SU-DHL-6 (cell line): ENCODE data around the gene ACSM6.

Experiments
- CTCF ChIP-seq: fragments of 200-600 bp; sonication (generic); IDR thresholded peaks from one replicate; pipeline ENCODE4 v1.5.1; 2017; ENCODE audit warnings: antibody characterized with exemption, mild to moderate bottlenecking, low read length, moderate library complexity; ENCODE audit not compliant: insufficient read depth, poor library complexity, severe bottlenecking
- EZH2phosphoT487 ChIP-seq: fragments of 200-600 bp; sonication (generic), shearing (Covaris generic); conservative IDR thresholded peaks from 2 replicates; pipeline ENCODE4 v1.6.1; 2018; ENCODE audit warnings: mild to moderate bottlenecking, antibody characterized with exemption, low read length, moderate library complexity, mixed read lengths

GRCh38 chr10:95178797-95179196 lies 15.2 kb upstream of the ACSM6 start:
- TF ChIP-seq CTCF = no peak
- TF ChIP-seq EZH2phosphoT487 = no peak
